ENCODE results near the gene MAN1A1.

DNA sequence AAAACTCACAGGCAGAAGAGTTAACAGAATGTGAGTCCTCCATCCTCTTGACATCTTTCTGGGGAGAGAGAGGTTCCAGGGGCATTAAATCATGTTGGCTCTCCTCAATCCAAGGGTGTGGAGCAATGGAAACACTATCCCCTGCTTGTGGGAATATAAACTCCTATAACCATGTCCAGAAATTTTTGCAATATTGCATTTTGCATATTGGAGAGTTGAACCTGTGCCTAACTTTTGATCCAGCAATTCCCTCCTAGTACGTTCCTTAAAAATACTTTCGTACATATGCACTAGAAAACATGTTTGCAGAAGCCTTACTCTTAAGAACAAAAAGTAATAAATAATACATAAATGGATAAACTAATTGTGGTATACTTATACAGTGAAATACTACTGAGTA is 214.8 kb downstream of the MAN1A1 start:
- TF ChIP-seq POLR2A (IDR thresholded peaks at IDR 0.05), result no peak
- TF ChIP-seq, protein P1, sequence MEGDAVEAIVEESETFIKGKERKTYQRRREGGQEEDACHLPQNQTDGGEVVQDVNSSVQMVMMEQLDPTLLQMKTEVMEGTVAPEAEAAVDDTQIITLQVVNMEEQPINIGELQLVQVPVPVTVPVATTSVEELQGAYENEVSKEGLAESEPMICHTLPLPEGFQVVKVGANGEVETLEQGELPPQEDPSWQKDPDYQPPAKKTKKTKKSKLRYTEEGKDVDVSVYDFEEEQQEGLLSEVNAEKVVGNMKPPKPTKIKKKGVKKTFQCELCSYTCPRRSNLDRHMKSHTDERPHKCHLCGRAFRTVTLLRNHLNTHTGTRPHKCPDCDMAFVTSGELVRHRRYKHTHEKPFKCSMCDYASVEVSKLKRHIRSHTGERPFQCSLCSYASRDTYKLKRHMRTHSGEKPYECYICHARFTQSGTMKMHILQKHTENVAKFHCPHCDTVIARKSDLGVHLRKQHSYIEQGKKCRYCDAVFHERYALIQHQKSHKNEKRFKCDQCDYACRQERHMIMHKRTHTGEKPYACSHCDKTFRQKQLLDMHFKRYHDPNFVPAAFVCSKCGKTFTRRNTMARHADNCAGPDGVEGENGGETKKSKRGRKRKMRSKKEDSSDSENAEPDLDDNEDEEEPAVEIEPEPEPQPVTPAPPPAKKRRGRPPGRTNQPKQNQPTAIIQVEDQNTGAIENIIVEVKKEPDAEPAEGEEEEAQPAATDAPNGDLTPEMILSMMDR (IDR thresholded peaks at IDR 0.05), result no peak

All from right lobe of liver (tissue), 4 donors.